ENCODE results near the gene NEAT1. TPM values are rescaled to one million over a fixed set of nuclear protein-coding genes. Genes with fewer than 3 reads are reported as not detected.

The NEAT1 gene
- total and polyA plus RNA-seq, 9 of the 15 experiments (the other 6 are each of a cell fraction or from before 2014, with no cell fraction given): 20.1 to 389 (median 62.8) TPM

DNA sequence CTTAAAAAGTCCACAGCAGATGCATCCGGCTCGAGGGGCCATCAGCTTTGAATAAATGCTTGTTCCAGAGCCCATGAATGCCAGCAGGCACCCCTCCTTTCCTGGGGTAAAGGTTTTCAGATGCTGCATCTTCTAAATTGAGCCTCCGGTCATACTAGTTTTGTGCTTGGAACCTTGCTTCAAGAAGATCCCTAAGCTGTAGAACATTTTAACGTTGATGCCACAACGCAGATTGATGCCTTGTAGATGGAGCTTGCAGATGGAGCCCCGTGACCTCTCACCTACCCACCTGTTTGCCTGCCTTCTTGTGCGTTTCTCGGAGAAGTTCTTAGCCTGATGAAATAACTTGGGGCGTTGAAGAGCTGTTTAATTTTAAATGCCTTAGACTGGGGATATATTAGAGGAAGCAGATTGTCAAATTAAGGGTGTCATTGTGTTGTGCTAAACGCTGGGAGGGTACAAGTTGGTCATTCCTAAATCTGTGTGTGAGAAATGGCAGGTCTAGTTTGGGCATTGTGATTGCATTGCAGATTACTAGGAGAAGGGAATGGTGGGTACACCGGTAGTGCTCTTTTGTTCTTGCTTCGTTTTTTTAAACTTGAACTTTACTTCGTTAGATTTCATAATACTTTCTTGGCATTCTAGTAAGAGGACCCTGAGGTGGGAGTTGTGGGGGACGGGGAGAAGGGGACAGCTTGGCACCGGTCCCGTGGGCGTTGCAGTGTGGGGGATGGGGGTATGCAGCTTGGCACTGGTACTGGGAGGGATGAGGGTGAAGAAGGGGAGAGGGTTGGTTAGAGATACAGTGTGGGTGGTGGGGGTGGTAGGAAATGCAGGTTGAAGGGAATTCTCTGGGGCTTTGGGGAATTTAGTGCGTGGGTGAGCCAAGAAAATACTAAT is 1.9 kb downstream of the NEAT1 start (continued):
- TF ChIP-seq ZBTB8A (IDR thresholded peaks at IDR 0.05; ENCODE audit: partially characterized antibody) (no peak), PCBP2 (IDR thresholded peaks at IDR 0.05; ENCODE audit: low read depth, low read length, poor library complexity, severe bottlenecking) (peak; percentile 53), POLR2G (IDR thresholded peaks at IDR 0.05; ENCODE audit: low read depth, low read length) (peak; percentile 70), KAT8 (IDR thresholded peaks at IDR 0.05; ENCODE audit: low read depth) (no peak), LCOR (CRISPR knock-in tag; IDR thresholded peaks at IDR 0.05) (peak; percentile 85), RBBP5 (IDR thresholded peaks at IDR 0.05; ENCODE audit: borderline replicate concordance, insufficient read depth, low read length, poor library complexity, severe bottlenecking) (no peak), FOXP1 (CRISPR knock-in tag; IDR thresholded peaks at IDR 0.05) (0 out of 2 replicates have a peak, but pooled peaks have one; percentile 23), TBL1XR1 (IDR thresholded peaks at IDR 0.05; ENCODE audit: low read length in 2 of 2) (peak; percentile 54 to 60; a peak in 3 of 4 replicates), ZNF324 (CRISPR knock-in tag; IDR thresholded peaks at IDR 0.05) (peak; percentile 3; the same call in 1 of the 2 replicates), ZNF274 (IDR thresholded peaks at IDR 0.05; ENCODE audit: borderline replicate concordance, low read depth, low read length) (no peak; the same call in 1 of the 2 replicates), NONO (IDR thresholded peaks at IDR 0.05; ENCODE audit: low read depth in 2 of 2, low read length in 1 of 2) (0 out of 4 replicates have a peak, but pooled peaks of 1 of the 2 experiments have one; percentile 23), TOE1 (IDR thresholded peaks at IDR 0.05; ENCODE audit: borderline replicate concordance) (peak; percentile 30; the same call in 1 of the 2 replicates), TOE1 (CRISPR knock-in tag; IDR thresholded peaks at IDR 0.05; ENCODE audit: borderline replicate concordance, low read depth) (no peak; the same call in 1 of the 2 replicates), SMAD3 (CRISPR knock-in tag; conservative IDR thresholded peaks at IDR 0.05) (peak; percentile 28; the same call in 1 of the 2 replicates), PHF8 (IDR thresholded peaks at IDR 0.05; ENCODE audit: borderline replicate concordance, low read length) (peak; percentile 9; the same call in 1 of the 2 replicates), MAFF (IDR thresholded peaks at IDR 0.05; ENCODE audit: low read length) (peak; percentile 23; the same call in 1 of the 2 replicates)
- TF ChIP-seq, protein P1, sequence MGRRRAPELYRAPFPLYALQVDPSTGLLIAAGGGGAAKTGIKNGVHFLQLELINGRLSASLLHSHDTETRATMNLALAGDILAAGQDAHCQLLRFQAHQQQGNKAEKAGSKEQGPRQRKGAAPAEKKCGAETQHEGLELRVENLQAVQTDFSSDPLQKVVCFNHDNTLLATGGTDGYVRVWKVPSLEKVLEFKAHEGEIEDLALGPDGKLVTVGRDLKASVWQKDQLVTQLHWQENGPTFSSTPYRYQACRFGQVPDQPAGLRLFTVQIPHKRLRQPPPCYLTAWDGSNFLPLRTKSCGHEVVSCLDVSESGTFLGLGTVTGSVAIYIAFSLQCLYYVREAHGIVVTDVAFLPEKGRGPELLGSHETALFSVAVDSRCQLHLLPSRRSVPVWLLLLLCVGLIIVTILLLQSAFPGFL (CRISPR knock-in tag; IDR thresholded peaks at IDR 0.05): peak; percentile 96; the same call in 1 of the 2 replicates
- TF ChIP-seq, protein P2, sequence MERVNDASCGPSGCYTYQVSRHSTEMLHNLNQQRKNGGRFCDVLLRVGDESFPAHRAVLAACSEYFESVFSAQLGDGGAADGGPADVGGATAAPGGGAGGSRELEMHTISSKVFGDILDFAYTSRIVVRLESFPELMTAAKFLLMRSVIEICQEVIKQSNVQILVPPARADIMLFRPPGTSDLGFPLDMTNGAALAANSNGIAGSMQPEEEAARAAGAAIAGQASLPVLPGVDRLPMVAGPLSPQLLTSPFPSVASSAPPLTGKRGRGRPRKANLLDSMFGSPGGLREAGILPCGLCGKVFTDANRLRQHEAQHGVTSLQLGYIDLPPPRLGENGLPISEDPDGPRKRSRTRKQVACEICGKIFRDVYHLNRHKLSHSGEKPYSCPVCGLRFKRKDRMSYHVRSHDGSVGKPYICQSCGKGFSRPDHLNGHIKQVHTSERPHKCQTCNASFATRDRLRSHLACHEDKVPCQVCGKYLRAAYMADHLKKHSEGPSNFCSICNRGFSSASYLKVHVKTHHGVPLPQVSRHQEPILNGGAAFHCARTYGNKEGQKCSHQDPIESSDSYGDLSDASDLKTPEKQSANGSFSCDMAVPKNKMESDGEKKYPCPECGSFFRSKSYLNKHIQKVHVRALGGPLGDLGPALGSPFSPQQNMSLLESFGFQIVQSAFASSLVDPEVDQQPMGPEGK (CRISPR knock-in tag; IDR thresholded peaks at IDR 0.05; ENCODE audit: borderline replicate concordance): 0 out of 2 replicates have a peak, but pooled peaks have one; percentile 49
- TF ChIP-seq, protein P3, sequence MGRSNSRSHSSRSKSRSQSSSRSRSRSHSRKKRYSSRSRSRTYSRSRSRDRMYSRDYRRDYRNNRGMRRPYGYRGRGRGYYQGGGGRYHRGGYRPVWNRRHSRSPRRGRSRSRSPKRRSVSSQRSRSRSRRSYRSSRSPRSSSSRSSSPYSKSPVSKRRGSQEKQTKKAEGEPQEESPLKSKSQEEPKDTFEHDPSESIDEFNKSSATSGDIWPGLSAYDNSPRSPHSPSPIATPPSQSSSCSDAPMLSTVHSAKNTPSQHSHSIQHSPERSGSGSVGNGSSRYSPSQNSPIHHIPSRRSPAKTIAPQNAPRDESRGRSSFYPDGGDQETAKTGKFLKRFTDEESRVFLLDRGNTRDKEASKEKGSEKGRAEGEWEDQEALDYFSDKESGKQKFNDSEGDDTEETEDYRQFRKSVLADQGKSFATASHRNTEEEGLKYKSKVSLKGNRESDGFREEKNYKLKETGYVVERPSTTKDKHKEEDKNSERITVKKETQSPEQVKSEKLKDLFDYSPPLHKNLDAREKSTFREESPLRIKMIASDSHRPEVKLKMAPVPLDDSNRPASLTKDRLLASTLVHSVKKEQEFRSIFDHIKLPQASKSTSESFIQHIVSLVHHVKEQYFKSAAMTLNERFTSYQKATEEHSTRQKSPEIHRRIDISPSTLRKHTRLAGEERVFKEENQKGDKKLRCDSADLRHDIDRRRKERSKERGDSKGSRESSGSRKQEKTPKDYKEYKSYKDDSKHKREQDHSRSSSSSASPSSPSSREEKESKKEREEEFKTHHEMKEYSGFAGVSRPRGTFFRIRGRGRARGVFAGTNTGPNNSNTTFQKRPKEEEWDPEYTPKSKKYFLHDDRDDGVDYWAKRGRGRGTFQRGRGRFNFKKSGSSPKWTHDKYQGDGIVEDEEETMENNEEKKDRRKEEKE (IDR thresholded peaks at IDR 0.05; ENCODE audit: borderline replicate concordance in 1 of 2, control insufficient read depth in 1 of 2, low read depth in 2 of 2, low read length in 1 of 2): peak in 1 of 2 experiments; percentile 66; a peak in 3 of 4 replicates

Data from K562 (cell line).